SK-N-SH treated with all-trans-retinoic acid at 6 μM for 48 hours (cell line): ENCODE measurements around the gene SRPRB.

ENCODE experiments used
- ARNTL ChIP-seq: fragments of 450-650 bp; formaldehyde crosslinking; IDR thresholded peaks from 2 replicates; pipeline ENCODE4 v1.5.0; 2020; ENCODE audit warnings: low read depth, mild to moderate bottlenecking, moderate library complexity, borderline replicate concordance
- GLIS3 ChIP-seq: fragments of 250-450 bp; sonication (Bioruptor Pico); IDR thresholded peaks from 2 replicates; pipeline ENCODE4 v1.5.0; 2020; ENCODE audit warnings: mild to moderate bottlenecking, moderate library complexity
- ISL1 ChIP-seq: fragments of 250-450 bp; sonication (Bioruptor Pico); IDR thresholded peaks from 2 replicates; pipeline ENCODE4 v2.1.2; 2022; ENCODE audit warnings: mild to moderate bottlenecking, moderate library complexity
- PPARA ChIP-seq: fragments of 250-450 bp; sonication (Bioruptor Pico); IDR thresholded peaks from 2 replicates; pipeline ENCODE4 v1.5.0; 2020; ENCODE audit warnings: mild to moderate bottlenecking, borderline replicate concordance
- RARB ChIP-seq: fragments of 250-450 bp; sonication (Bioruptor Pico); IDR thresholded peaks from 2 replicates; pipeline ENCODE4 v1.8.0; 2021; ENCODE audit warnings: mild to moderate bottlenecking, moderate library complexity
- SNAI2 ChIP-seq: fragments of 250-450 bp; sonication (Bioruptor Pico); IDR thresholded peaks from 2 replicates; pipeline ENCODE4 v1.5.0; 2020; ENCODE audit warnings: mild to moderate bottlenecking, moderate library complexity
- TOX ChIP-seq: fragments of 250-450 bp; sonication (Bioruptor Pico); IDR thresholded peaks from 2 replicates; pipeline ENCODE4 v1.8.0; 2021; ENCODE audit warnings: mild to moderate bottlenecking, moderate library complexity, borderline replicate concordance
- ZC3H10 ChIP-seq: fragments of 250-450 bp; sonication (Bioruptor Pico); IDR thresholded peaks from 2 replicates; pipeline ENCODE4 v1.5.1; 2021; ENCODE audit warnings: mild to moderate bottlenecking, moderate library complexity
- ZFP3 ChIP-seq: fragments of 250-450 bp; sonication (Bioruptor Pico); IDR thresholded peaks from 2 replicates; pipeline ENCODE4 v1.5.0; 2020; ENCODE audit warnings: mild to moderate bottlenecking, moderate library complexity
- ZFP30 ChIP-seq: fragments of 450-650 bp; formaldehyde crosslinking; IDR thresholded peaks from 2 replicates; pipeline ENCODE4 v1.5.0; 2022; ENCODE audit warnings: mild to moderate bottlenecking, moderate library complexity
- ZNF565 ChIP-seq: fragments of 450-650 bp; formaldehyde crosslinking; conservative IDR thresholded peaks from 2 replicates; pipeline ENCODE4 v1.5.0; 2020; ENCODE audit warnings: low read depth, mild to moderate bottlenecking, moderate library complexity
- ZNF70 ChIP-seq: fragments of 450-650 bp; formaldehyde crosslinking; IDR thresholded peaks from 2 replicates; pipeline ENCODE4 v1.5.0; 2020; ENCODE audit warnings: mild to moderate bottlenecking, moderate library complexity
- TF ChIP-seq, protein P1 (sequence below): fragments of 250-450 bp; sonication (Bioruptor Pico); IDR thresholded peaks from 2 replicates; pipeline ENCODE4 v1.8.0; 2020; ENCODE audit warnings: mild to moderate bottlenecking, moderate library complexity, borderline replicate concordance

DNA sequence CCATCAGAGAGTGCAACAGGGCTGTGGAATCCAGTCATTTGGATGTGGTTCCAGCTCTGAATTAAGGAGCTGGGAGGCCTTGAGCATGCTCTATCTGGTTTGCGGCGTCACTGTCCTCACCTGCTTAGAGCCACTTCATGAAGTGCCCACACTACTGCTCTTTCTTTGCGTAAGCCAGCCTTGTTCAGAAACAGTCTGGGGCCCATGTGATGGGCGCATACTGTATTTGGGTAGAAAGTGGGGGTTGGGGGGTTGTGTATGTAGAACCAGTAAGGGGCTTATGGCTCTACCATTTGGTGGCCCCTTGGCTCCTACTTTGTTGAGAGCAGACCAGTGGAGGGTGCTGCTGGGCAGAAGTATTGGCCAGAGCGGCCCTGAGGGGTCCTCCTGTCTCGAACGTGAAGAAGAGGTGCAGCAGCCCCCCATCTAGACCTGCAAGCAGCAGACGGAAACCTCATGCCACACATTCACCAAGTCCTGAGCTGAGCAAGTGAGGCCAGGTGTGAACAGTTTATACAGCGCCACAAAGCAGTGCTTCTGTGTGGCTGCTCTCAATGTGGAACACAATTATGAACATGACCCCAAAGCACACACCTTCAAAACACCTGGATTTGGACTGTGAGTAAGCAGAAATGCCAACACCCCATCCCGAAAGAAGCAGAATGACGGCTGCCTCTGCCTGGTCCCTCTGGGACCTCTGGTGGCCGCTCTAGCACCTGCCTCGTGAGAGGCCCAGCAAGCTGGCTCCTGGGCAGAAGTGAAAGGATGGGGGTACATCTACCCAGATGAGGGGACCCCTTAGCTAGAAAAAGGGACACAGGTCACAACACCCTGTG, 26.6 kb downstream of the SRPRB start:
- no peak for TF ChIP-seq ZNF70
- TF ChIP-seq RARB (CRISPR knock-in tag): no peak
- TF ChIP-seq, protein P1, sequence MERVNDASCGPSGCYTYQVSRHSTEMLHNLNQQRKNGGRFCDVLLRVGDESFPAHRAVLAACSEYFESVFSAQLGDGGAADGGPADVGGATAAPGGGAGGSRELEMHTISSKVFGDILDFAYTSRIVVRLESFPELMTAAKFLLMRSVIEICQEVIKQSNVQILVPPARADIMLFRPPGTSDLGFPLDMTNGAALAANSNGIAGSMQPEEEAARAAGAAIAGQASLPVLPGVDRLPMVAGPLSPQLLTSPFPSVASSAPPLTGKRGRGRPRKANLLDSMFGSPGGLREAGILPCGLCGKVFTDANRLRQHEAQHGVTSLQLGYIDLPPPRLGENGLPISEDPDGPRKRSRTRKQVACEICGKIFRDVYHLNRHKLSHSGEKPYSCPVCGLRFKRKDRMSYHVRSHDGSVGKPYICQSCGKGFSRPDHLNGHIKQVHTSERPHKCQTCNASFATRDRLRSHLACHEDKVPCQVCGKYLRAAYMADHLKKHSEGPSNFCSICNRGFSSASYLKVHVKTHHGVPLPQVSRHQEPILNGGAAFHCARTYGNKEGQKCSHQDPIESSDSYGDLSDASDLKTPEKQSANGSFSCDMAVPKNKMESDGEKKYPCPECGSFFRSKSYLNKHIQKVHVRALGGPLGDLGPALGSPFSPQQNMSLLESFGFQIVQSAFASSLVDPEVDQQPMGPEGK (CRISPR knock-in tag): no peak
- no peak for TF ChIP-seq TOX (CRISPR knock-in tag)
- TF ChIP-seq SNAI2 (CRISPR knock-in tag): no peak
- TF ChIP-seq GLIS3 (CRISPR knock-in tag): no peak
- TF ChIP-seq ZFP30 (CRISPR knock-in tag): no peak
- no peak for TF ChIP-seq ZFP3 (CRISPR knock-in tag)
- no peak for TF ChIP-seq ISL1 (CRISPR knock-in tag)
- no peak for TF ChIP-seq ZNF565 (CRISPR knock-in tag)
- no peak for TF ChIP-seq ARNTL (CRISPR knock-in tag)
- no peak for TF ChIP-seq ZC3H10 (CRISPR knock-in tag)
- TF ChIP-seq PPARA (CRISPR knock-in tag): no peak
